H9 (cell line): ENCODE results near the gene NT5DC2. TPM values are rescaled to one million over a fixed set of nuclear protein-coding genes. Genes with fewer than 3 reads are reported as not detected.

Experiments used
- DNase-seq: peaks from one replicate; pipeline ENCODE4 v3.0.0-alpha.2; 2017
- H2AFZ ChIP-seq: one replicate; pipeline ENCODE4 v1.6.1; 2013; ENCODE audit warnings: mild to moderate bottlenecking, low read length, control low read depth, moderate library complexity
- H2AK5ac ChIP-seq: 2 replicates; pipeline ENCODE4 v1.6.1; 2013; ENCODE audit warnings: low read length, control low read depth, mixed read lengths; ENCODE audit not compliant: insufficient read length
- H2BK120ac ChIP-seq: one replicate; pipeline ENCODE4 v1.6.1; 2013; ENCODE audit warnings: low read depth, mild to moderate bottlenecking, low read length, control low read depth, inconsistent platforms; ENCODE audit not compliant: poor library complexity, severe bottlenecking
- H2BK12ac ChIP-seq: 2 replicates; pipeline ENCODE4 v1.6.1; 2013; ENCODE audit warnings: low read length, control low read depth, mixed read lengths, low read depth; ENCODE audit not compliant: insufficient read length
- H2BK15ac ChIP-seq: 2 replicates; pipeline ENCODE4 v1.6.1; 2013; ENCODE audit warnings: low read depth, low read length, control low read depth
- H2BK20ac ChIP-seq: one replicate; pipeline ENCODE4 v1.6.1; 2013; ENCODE audit warnings: low read depth, mild to moderate bottlenecking, low read length, control low read depth, inconsistent platforms; ENCODE audit not compliant: poor library complexity, severe bottlenecking
- H2BK5ac ChIP-seq: 2 replicates; pipeline ENCODE4 v1.6.1; 2013; ENCODE audit warnings: low read length, control low read depth, mixed read lengths; ENCODE audit not compliant: insufficient read length
- H3K14ac ChIP-seq: 2 replicates; pipeline ENCODE4 v1.6.1; 2013; ENCODE audit warnings: low read length, control low read depth; ENCODE audit not compliant: insufficient read depth
- H3K18ac ChIP-seq: 2 replicates; pipeline ENCODE4 v1.6.1; 2013; ENCODE audit warnings: low read depth, mild to moderate bottlenecking, mixed read lengths, low read length, control low read depth; ENCODE audit not compliant: insufficient read length
- H3K23ac ChIP-seq: 2 replicates; pipeline ENCODE4 v1.6.1; 2013; ENCODE audit warnings: low read length, control low read depth, mixed read lengths, low read depth; ENCODE audit not compliant: insufficient read length
- H3K23me2 ChIP-seq: 2 replicates; pipeline ENCODE4 v1.6.1; 2013; ENCODE audit warnings: low read depth, mild to moderate bottlenecking, mixed read lengths, low read length, control low read depth; ENCODE audit not compliant: insufficient read length, poor library complexity, severe bottlenecking
- H3K27ac ChIP-seq: 2 replicates; pipeline ENCODE4 v1.5.1; 2013; ENCODE audit warnings: low read length, control low read depth, mixed read lengths, low read depth; ENCODE audit not compliant: insufficient read length
- H3K27me3 ChIP-seq: 2 replicates; pipeline ENCODE4 v1.6.1; 2013; ENCODE audit warnings: low read length, control low read depth, inconsistent platforms; ENCODE audit not compliant: insufficient read depth
- H3K4ac ChIP-seq: 2 replicates; pipeline ENCODE4 v1.6.1; 2013; ENCODE audit warnings: low read depth, mild to moderate bottlenecking, control low read depth, inconsistent platforms, low read length, moderate library complexity
- H3K4me1 ChIP-seq: 2 replicates; pipeline ENCODE4 v1.6.1; 2013; ENCODE audit warnings: low read length, control low read depth, inconsistent platforms; ENCODE audit not compliant: insufficient read depth
- H3K4me2 ChIP-seq: 2 replicates; pipeline ENCODE4 v1.6.1; 2013; ENCODE audit warnings: low read length, control low read depth, mixed read lengths; ENCODE audit not compliant: insufficient read length, insufficient read depth
- H3K56ac ChIP-seq: 2 replicates; pipeline ENCODE4 v1.6.1; 2013; ENCODE audit warnings: low read depth, mild to moderate bottlenecking, mixed read lengths, low read length, control low read depth; ENCODE audit not compliant: insufficient read length
- H3K79me1 ChIP-seq: 2 replicates; pipeline ENCODE4 v1.6.1; 2013; ENCODE audit warnings: low read depth, mild to moderate bottlenecking, moderate library complexity, low read length, control low read depth, inconsistent platforms; ENCODE audit not compliant: insufficient read depth, poor library complexity, severe bottlenecking
- H3K79me2 ChIP-seq: 2 replicates; pipeline ENCODE4 v1.6.1; 2013; ENCODE audit warnings: low read length, control low read depth, inconsistent platforms; ENCODE audit not compliant: insufficient read depth
- H3K9ac ChIP-seq: 2 replicates; pipeline ENCODE4 v1.6.1; 2013; ENCODE audit warnings: low read length, control low read depth, mixed read lengths; ENCODE audit not compliant: insufficient read length; ENCODE audit errors: extremely low read depth
- H3K9me3 ChIP-seq: one replicate; pipeline ENCODE4 v1.6.1; 2013; ENCODE audit warnings: low read depth, low read length, inconsistent platforms; ENCODE audit not compliant: control insufficient read depth
- H3T11ph ChIP-seq: one replicate; pipeline ENCODE4 v1.6.1; 2013; ENCODE audit warnings: mild to moderate bottlenecking, low read length, control low read depth, inconsistent platforms
- H4K20me1 ChIP-seq: one replicate; pipeline ENCODE4 v1.6.1; 2013; ENCODE audit not compliant: control insufficient read depth, insufficient read length, insufficient read depth
- H4K5ac ChIP-seq: 2 replicates; pipeline ENCODE4 v1.6.1; 2013; ENCODE audit warnings: low read depth, mild to moderate bottlenecking, mixed read lengths, low read length, control low read depth; ENCODE audit not compliant: insufficient read length
- H4K8ac ChIP-seq: replicated peaks from 2 replicates; pipeline ENCODE4 v1.6.1; 2013; ENCODE audit warnings: low read length, control low read depth, mixed read lengths, low read depth; ENCODE audit not compliant: insufficient read length
- H4K91ac ChIP-seq: 2 replicates; pipeline ENCODE4 v1.6.1; 2013; ENCODE audit warnings: low read depth, mild to moderate bottlenecking, moderate library complexity, mixed read lengths, low read length, control low read depth; ENCODE audit not compliant: insufficient read length
- H3K27ac Mint-ChIP-seq, 3 experiments: 2 replicates in 2 of 3; 3 replicates in 1 of 3; pipeline ENCODE4 v1.8.0; 2020 to 2021; ENCODE audit warnings: mixed read lengths in 3 of 3, mild to moderate bottlenecking in 1 of 3, moderate library complexity in 1 of 3
- H3K27me3 Mint-ChIP-seq: 2 replicates; pipeline ENCODE4 v1.8.0; 2021; ENCODE audit warnings: low read depth, mild to moderate bottlenecking, moderate library complexity, mixed read lengths
- H3K36me3 Mint-ChIP-seq, 3 experiments: 2 replicates in 2 of 3; 3 replicates in 1 of 3; pipeline ENCODE4 v1.8.0; 2020 to 2021; ENCODE audit warnings: low read depth in 3 of 3, mixed read lengths in 3 of 3; ENCODE audit not compliant: insufficient read depth in 1 of 3
- H3K4me1 Mint-ChIP-seq, 2 experiments: 2 replicates each; pipeline ENCODE4 v1.8.0; 2020; ENCODE audit warnings: mixed read lengths in 2 of 2
- H3K4me3 Mint-ChIP-seq, 2 experiments: 2 replicates in 1 of 2; 3 replicates in 1 of 2; pipeline ENCODE4 v1.8.0; 2020 to 2021; ENCODE audit warnings: mild to moderate bottlenecking in 2 of 2, mixed read lengths in 2 of 2, moderate library complexity in 1 of 2
- H3K9me3 Mint-ChIP-seq, 2 experiments: 2 replicates in 1 of 2; 3 replicates in 1 of 2; pipeline ENCODE4 v1.8.0; 2020; ENCODE audit warnings: mild to moderate bottlenecking in 2 of 2, mixed read lengths in 2 of 2, moderate library complexity in 1 of 2
- WGBS: extraction: QIAGEN DNeasy Blood & Tissue Kit; methylation state at CpG from one replicate; pipeline ENCODE4 v1.1.7; 2013; ENCODE audit warnings: missing lambda C conversion rate, low lambda C conversion rate, mixed read lengths; ENCODE audit not compliant: insufficient read length; ENCODE audit errors: extremely low coverage; 5-methylcytosine and 5-hydroxymethylcytosine counted together
- total RNA-seq: library from RNA; stranded (reverse); gene quantifications from 2 replicates; pipeline ENCODE4 v1.2.1, GENCODE V29; 2021
- TF ChIP-seq, protein P1 (sequence below): fragments of 200-600 bp; sonication (generic); conservative IDR thresholded peaks from 3 replicates; pipeline ENCODE4 v1.8.0; 2021; ENCODE audit warnings: antibody characterized with exemption, mild to moderate bottlenecking

Gene NT5DC2
- total RNA-seq, 1 experiment from 2014 or later = 444 TPM

DNA sequence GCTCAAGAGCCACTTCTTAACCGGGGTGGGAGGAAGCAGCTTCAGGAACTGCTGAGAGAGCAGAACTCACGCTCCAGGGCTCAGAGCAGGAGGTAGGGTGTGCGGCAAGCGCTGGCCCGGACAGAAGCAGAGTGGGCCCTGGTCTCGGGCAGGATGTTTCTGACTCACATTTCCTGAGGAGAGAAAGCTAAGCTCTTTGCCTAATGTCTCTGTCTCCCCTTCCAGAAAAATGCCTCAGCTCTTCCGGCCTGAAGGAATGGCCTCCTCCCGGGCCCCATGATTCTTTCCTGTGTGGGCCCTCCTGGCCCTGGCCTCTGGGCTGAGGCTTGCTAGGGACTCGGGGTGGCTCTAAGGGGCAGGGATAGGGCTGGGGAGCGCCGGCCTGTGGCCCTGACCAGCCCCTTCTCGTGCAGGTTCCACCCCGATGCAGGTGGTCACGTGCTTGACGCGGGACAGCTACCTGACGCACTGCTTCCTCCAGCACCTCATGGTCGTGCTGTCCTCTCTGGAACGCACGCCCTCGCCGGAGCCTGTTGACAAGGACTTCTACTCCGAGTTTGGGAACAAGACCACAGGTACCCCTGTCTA, 42.6 kb downstream of the NT5DC2 start:
- Histone ChIP-seq H2BK15ac (no peak overlapping the region), H3K79me2 (no peaks in the 10 kb centered on the region), H3T11ph (no peak overlapping the region), H3K23ac (no peak overlapping the region), H3K56ac (no peak overlapping the region), H3K4ac (no peak overlapping the region), H3K18ac (no peak overlapping the region), H2BK12ac (no peak overlapping the region), H2BK5ac (no peak overlapping the region), H2BK120ac (no peak overlapping the region), H2AK5ac (no peak overlapping the region), H4K20me1 (no peaks in the 10 kb centered on the region), H4K8ac (no peak overlapping the region), H3K14ac (no peak overlapping the region), H3K4me1 (no peaks in the 10 kb centered on the region), H3K4me2 (no peak overlapping the region), H3K27me3 (no peaks in the 10 kb centered on the region), H4K91ac (no peak overlapping the region), H3K79me1 (no peaks in the 10 kb centered on the region), H2BK20ac (no peak overlapping the region), H2AFZ (no peak overlapping the region), H3K9me3 (no peaks in the 10 kb centered on the region), H4K5ac (no peak overlapping the region), H3K27ac (no peak overlapping the region), H3K23me2 (no peaks in the 10 kb centered on the region), H3K9ac (no peak overlapping the region)
- no CpG with 5 or more reads among the region's 23 CpGs for WGBS
- H3K9me3 Mint-ChIP-seq = no peaks in the 10 kb centered on the region
- no peak overlapping the region for H3K4me3 Mint-ChIP-seq
- no peak for DNase-seq
- H3K27me3 Mint-ChIP-seq = no peaks in the 10 kb centered on the region
- TF ChIP-seq, protein P1, sequence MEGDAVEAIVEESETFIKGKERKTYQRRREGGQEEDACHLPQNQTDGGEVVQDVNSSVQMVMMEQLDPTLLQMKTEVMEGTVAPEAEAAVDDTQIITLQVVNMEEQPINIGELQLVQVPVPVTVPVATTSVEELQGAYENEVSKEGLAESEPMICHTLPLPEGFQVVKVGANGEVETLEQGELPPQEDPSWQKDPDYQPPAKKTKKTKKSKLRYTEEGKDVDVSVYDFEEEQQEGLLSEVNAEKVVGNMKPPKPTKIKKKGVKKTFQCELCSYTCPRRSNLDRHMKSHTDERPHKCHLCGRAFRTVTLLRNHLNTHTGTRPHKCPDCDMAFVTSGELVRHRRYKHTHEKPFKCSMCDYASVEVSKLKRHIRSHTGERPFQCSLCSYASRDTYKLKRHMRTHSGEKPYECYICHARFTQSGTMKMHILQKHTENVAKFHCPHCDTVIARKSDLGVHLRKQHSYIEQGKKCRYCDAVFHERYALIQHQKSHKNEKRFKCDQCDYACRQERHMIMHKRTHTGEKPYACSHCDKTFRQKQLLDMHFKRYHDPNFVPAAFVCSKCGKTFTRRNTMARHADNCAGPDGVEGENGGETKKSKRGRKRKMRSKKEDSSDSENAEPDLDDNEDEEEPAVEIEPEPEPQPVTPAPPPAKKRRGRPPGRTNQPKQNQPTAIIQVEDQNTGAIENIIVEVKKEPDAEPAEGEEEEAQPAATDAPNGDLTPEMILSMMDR = no peak
- peaks cover 8 to 16% of the 10 kb centered on the region in 2 experiments for H3K4me1 Mint-ChIP-seq
- peaks cover 19 to 65% (median 61%) of the 10 kb centered on the region in 3 experiments for H3K36me3 Mint-ChIP-seq
- H3K27ac Mint-ChIP-seq = no peak overlapping the region
